Fibroblast of the aortic adventitia (primary cell): ENCODE measurements around the gene QDPR. TPM values are rescaled to one million over a fixed set of nuclear protein-coding genes. Genes with fewer than 3 reads are reported as not detected.

ENCODE experiments used
- DNase-seq: peaks from one replicate; pipeline ENCODE4 v3.0.0-alpha.2; 2010; ENCODE audit warnings: low read depth
- H3K4me3 ChIP-seq: 2 replicates; pipeline ENCODE4 v1.5.1; 2011; ENCODE audit warnings: low read depth, mild to moderate bottlenecking, control low read depth, low read length, moderate library complexity
- total RNA-seq: library from RNA; depleted of rRNA; stranded (reverse); fragments of >200 nt; gene quantifications from 2 replicates; pipeline ENCODE4 v1.2.3, GENCODE V29; 2012; ENCODE audit warnings: low replicate concordance
- TF ChIP-seq, protein P1 (sequence below): IDR thresholded peaks from 2 replicates; pipeline ENCODE4 v1.5.1; 2011; ENCODE audit warnings: mild to moderate bottlenecking, low read length, control low read depth, inconsistent platforms; ENCODE audit not compliant: insufficient read depth

QDPR gene
- total RNA-seq, 1 donor = 38.7 TPM

GRCh38 chr4:17492876-17493275 lies 19.0 kb downstream of the QDPR start:
- DNase-seq = no peak
- no peak overlapping the region for H3K4me3 ChIP-seq
- TF ChIP-seq, protein P1, sequence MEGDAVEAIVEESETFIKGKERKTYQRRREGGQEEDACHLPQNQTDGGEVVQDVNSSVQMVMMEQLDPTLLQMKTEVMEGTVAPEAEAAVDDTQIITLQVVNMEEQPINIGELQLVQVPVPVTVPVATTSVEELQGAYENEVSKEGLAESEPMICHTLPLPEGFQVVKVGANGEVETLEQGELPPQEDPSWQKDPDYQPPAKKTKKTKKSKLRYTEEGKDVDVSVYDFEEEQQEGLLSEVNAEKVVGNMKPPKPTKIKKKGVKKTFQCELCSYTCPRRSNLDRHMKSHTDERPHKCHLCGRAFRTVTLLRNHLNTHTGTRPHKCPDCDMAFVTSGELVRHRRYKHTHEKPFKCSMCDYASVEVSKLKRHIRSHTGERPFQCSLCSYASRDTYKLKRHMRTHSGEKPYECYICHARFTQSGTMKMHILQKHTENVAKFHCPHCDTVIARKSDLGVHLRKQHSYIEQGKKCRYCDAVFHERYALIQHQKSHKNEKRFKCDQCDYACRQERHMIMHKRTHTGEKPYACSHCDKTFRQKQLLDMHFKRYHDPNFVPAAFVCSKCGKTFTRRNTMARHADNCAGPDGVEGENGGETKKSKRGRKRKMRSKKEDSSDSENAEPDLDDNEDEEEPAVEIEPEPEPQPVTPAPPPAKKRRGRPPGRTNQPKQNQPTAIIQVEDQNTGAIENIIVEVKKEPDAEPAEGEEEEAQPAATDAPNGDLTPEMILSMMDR = no peak

DNA sequence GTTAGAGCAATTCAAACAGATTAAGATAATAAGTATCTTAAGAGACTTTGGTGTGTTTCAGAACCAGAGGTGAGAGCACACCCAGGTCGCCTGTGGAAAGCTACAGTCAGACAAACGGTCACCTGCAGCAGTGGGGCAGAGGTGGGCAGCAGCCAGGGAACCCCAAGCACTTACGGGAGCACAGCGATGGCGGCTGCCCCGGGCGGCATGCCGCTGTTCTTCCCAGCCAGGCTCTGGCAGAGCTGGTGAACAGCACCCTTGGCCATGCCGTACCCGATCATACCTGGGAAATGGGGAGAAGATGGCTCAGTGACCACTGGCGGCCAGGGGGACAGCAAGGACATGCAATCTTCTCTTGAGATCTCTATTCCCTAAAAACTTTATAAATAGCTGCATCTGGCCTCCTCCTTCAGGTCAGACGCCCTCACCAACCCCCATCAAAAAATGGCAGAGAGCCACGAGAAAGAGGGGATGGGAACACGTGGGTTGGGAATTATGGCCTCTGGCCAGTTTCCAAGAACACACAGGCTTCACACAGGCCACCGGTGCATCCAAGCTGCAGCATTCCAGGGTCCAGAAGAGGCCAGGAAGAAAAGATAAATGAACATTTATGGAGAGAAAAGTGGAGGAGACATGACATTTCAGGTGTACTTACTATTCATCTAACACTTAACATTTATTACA lies 19.7 kb downstream of the QDPR start:
- no peak overlapping the region for H3K4me3 ChIP-seq
- DNase-seq = no peak
- TF ChIP-seq, protein P1 = no peak

GRCh38 chr4:17491196-17491595 lies 20.7 kb downstream of the QDPR start:
- no peak for DNase-seq
- no peak overlapping the region for H3K4me3 ChIP-seq
- TF ChIP-seq, protein P1 = no peak

DNA sequence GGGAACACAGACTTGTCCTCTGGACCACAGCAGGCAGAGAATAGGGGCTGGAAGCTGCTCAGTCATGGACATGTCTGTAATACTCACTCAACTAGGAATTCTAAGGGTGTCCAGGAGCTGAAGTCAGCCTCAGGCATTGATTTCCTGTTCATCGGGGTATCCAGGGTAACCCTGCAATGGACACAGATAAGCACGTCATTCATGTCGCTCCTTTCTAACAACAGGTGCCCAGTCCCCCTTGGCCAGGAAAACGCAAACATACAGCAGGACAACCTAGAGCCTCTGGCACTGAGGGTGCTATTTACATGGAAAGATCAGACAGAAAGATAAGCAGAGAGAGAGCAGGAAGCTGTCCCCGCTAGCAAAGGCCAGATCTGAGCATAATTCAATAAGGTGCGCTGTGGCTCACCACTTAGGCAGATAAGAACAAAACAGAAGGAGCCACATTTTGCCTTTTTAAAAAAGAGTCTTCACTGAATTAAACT lies 21.3 kb downstream of the QDPR start:
- no peak overlapping the region for H3K4me3 ChIP-seq
- no peak for DNase-seq
- TF ChIP-seq, protein P1 = no peak

- TF ChIP-seq, protein P1 = no peak
- no peak overlapping the region for H3K4me3 ChIP-seq
- DNase-seq = no peak
Measured at GRCh38 chr4:17489721-17490120, 22.2 kb downstream of the QDPR start.

GRCh38 chr4:17489123-17489522 lies 22.8 kb downstream of the QDPR start:
- no peak overlapping the region for H3K4me3 ChIP-seq
- DNase-seq = no peak
- TF ChIP-seq, protein P1 = no peak

DNA sequence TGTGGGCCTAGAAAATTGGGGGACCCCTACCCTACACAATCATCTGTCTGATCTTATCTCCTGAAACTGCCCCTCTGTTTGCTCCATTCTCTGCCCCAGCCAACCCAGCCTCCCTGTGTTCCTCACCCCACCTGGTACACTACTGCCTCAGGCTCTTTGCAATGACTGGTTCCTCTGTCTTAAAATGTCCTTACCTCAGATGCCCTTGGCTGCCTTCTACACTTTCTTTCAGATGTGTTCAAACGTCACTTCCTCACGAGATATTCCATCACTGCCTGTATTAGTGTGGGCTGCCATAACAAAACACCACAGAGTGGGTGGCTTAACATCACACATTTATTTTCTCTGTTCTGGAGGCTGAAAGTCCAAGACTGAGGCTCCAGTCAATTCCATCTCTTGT lies 29.2 kb downstream of the QDPR start:
- DNase-seq = no peak
- TF ChIP-seq, protein P1 = no peak
- no peak overlapping the region for H3K4me3 ChIP-seq
